Measurements from ENCODE around the gene THAP11.

The THAP11 gene

DNA sequence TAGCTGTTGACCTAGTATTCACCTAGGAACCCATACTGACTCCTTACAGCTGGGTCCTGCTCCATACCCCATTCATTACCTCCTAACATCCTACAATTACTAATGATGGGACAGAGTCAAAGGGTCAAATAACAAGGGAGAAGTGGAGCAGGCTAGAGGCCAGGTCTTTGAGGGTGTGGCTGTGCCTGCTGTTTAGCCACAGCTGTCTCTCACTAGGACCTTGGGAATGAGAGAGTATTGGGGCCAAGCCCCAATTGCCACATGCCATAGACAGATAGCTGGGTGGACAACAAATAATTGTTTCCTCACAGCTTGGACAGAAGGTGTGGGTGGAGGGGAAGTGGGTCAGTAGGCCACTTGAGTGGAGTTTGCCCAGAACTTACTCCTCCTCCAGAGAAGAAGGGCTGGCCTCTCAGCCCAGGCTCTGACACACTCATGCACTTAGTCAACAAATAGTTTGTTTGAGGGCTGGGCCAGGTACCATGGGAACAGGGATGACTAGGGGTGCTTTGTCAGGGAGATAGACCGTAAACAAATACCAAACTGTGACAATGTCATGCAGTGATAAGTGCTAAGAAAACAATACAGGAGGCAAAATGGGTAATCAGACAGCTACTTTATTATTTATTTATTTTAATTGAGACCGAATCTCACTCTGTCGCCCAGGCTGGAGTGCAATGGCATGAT is 15.6 kb downstream of the THAP11 start:
- Histone ChIP-seq H3K9me2 (ENCODE audit: low read depth, low read length) (no peaks in the 10 kb centered on the region), H3K79me2 (ENCODE audit: insufficient read depth, low read length) (peaks cover 82% of the 10 kb centered on the region), H3K9ac (ENCODE audit: low read length) (no peak overlapping the region), H2AFZ (ENCODE audit: low read length) (no peak overlapping the region), H3K9me3 (ENCODE audit: low read length) (no peaks in the 10 kb centered on the region), H4K20me1 (ENCODE audit: insufficient read depth, low read length) (no peaks in the 10 kb centered on the region), H3K27ac (ENCODE audit: low read depth, low read length, poor library complexity, severe bottlenecking) (no peak overlapping the region), H3F3A (ENCODE audit: insufficient read depth, low read length) (no peaks in the 10 kb centered on the region), H3K36me3 (ENCODE audit: insufficient read depth, low read length) (peaks cover 23% of the 10 kb centered on the region; the same call in 1 of the 2 replicates), H3K4me3 (ENCODE audit: low read depth, low read length, poor library complexity, severe bottlenecking) (no peak overlapping the region), H3K27me3 (ENCODE audit: insufficient read depth, low read length) (no peaks in the 10 kb centered on the region), H3K4me2 (ENCODE audit: low read length) (no peak overlapping the region), H3K4me1 (ENCODE audit: insufficient read depth, low read length, severe bottlenecking) (no peaks in the 10 kb centered on the region)
- TF ChIP-seq, protein P1, sequence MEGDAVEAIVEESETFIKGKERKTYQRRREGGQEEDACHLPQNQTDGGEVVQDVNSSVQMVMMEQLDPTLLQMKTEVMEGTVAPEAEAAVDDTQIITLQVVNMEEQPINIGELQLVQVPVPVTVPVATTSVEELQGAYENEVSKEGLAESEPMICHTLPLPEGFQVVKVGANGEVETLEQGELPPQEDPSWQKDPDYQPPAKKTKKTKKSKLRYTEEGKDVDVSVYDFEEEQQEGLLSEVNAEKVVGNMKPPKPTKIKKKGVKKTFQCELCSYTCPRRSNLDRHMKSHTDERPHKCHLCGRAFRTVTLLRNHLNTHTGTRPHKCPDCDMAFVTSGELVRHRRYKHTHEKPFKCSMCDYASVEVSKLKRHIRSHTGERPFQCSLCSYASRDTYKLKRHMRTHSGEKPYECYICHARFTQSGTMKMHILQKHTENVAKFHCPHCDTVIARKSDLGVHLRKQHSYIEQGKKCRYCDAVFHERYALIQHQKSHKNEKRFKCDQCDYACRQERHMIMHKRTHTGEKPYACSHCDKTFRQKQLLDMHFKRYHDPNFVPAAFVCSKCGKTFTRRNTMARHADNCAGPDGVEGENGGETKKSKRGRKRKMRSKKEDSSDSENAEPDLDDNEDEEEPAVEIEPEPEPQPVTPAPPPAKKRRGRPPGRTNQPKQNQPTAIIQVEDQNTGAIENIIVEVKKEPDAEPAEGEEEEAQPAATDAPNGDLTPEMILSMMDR (IDR thresholded peaks at IDR 0.05; ENCODE audit: low read length): no peak
- no peak for TF ChIP-seq EZH2 (IDR thresholded peaks at IDR 0.05; ENCODE audit: borderline replicate concordance, low read length)

DNA sequence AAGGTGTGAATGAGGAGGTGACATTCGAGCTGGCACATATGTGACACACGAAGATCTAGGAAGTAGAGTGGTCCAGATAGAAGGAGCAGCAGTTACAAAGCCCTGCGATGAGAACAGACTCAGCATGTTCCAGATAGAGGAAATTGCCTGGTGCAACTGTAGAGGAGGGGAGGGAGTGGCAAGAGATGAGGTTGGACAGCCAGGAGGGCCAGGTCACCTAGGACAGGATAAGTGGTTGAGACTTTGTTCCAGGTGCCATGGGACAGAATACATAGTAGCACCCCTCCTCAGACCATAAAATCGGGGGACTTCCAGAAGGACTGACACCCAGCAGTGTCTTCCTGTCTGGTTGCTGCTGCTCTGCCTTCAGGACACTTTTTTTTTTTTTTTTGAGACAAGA is 16.4 kb downstream of the THAP11 start:
- Histone ChIP-seq H3K4me1 (ENCODE audit: insufficient read depth, low read length, severe bottlenecking) (no peaks in the 10 kb centered on the region), H3K4me3 (ENCODE audit: low read depth, low read length, poor library complexity, severe bottlenecking) (no peak overlapping the region), H3K9ac (ENCODE audit: low read length) (no peak overlapping the region), H3K36me3 (ENCODE audit: insufficient read depth, low read length) (peaks cover 26% of the 10 kb centered on the region; the same call in 1 of the 2 replicates), H2AFZ (ENCODE audit: low read length) (no peak overlapping the region), H3K27ac (ENCODE audit: low read depth, low read length, poor library complexity, severe bottlenecking) (no peak overlapping the region), H3K4me2 (ENCODE audit: low read length) (no peak overlapping the region), H3K9me3 (ENCODE audit: low read length) (no peaks in the 10 kb centered on the region), H3K79me2 (ENCODE audit: insufficient read depth, low read length) (peaks cover 82% of the 10 kb centered on the region), H3K27me3 (ENCODE audit: insufficient read depth, low read length) (no peaks in the 10 kb centered on the region), H3K9me2 (ENCODE audit: low read depth, low read length) (no peaks in the 10 kb centered on the region), H4K20me1 (ENCODE audit: insufficient read depth, low read length) (no peaks in the 10 kb centered on the region), H3F3A (ENCODE audit: insufficient read depth, low read length) (no peaks in the 10 kb centered on the region)
- TF ChIP-seq, protein P1 (IDR thresholded peaks at IDR 0.05; ENCODE audit: low read length): no peak
- TF ChIP-seq EZH2 (IDR thresholded peaks at IDR 0.05; ENCODE audit: borderline replicate concordance, low read length): no peak

DNA sequence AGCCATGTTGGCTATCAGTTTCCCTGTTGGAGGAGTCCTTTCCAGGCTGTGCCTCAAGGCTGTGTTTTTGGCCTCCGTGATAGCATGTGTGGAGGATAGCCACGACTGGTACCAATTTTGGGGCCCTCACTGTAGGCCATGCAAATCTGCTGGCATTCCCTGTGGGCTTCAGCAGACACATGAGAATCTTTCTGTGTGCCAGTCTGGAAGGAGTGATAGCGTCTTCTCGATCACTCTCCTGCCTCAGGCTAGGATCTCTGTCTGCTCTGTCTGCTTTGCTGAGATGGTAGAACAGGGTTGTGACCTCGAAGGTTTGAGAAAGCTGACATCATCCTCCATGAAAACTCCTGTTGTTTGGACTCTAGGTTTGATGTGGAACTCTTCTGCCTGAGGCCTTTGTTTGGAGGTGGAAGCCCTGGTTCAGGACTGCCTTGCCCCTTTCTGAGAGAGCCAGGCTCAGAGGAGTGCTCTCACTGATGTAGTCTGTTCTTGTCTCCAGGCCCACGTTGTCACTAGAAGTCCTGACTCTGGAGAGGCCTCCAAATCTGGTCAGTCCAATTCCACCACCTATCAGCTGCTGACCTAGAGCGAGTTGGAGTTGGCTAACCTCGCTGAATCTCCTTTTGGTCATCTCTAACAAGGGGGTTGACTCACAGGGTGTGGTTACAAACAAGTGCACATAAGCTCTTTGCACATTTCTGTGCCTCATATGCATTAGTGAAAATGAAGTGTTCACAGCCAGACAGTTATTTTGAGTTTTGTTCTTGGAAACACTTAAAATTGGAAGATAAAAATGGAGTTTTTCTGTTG is 18.7 kb downstream of the THAP11 start:
- no peak overlapping the region for H3K4me2 ChIP-seq (ENCODE audit: low read length)

More for the DNA sequence above, 18.7 kb downstream of the THAP11 start:
- no peaks in the 10 kb centered on the region for H3K9me2 ChIP-seq (ENCODE audit: low read depth, low read length)
- H3K9me3 ChIP-seq (ENCODE audit: low read length): no peaks in the 10 kb centered on the region
- no peaks in the 10 kb centered on the region for H3F3A ChIP-seq (ENCODE audit: insufficient read depth, low read length)
- peaks cover 41% of the 10 kb centered on the region; the same call in 1 of the 2 replicates for H3K36me3 ChIP-seq (ENCODE audit: insufficient read depth, low read length)
- H4K20me1 ChIP-seq (ENCODE audit: insufficient read depth, low read length): no peaks in the 10 kb centered on the region
- H3K27ac ChIP-seq (ENCODE audit: low read depth, low read length, poor library complexity, severe bottlenecking): no peak overlapping the region
- H3K79me2 ChIP-seq (ENCODE audit: insufficient read depth, low read length): peaks cover 61% of the 10 kb centered on the region
- H3K4me1 ChIP-seq (ENCODE audit: insufficient read depth, low read length, severe bottlenecking): no peaks in the 10 kb centered on the region
- no peaks in the 10 kb centered on the region for H3K27me3 ChIP-seq (ENCODE audit: insufficient read depth, low read length)
- H3K9ac ChIP-seq (ENCODE audit: low read length): no peak overlapping the region
- no peak overlapping the region for H2AFZ ChIP-seq (ENCODE audit: low read length)
- no peak overlapping the region for H3K4me3 ChIP-seq (ENCODE audit: low read depth, low read length, poor library complexity, severe bottlenecking)
- TF ChIP-seq EZH2 (IDR thresholded peaks at IDR 0.05; ENCODE audit: borderline replicate concordance, low read length): no peak
- TF ChIP-seq, protein P1 (IDR thresholded peaks at IDR 0.05; ENCODE audit: low read length): no peak

Measured in OCI-LY1 (cell line).